IMR-90 (cell line): ENCODE data around the gene SMAP1.

Experiments
- BHLHE40 ChIP-seq: fragments of 150-350 bp; IDR thresholded peaks from 2 replicates; pipeline ENCODE4 v1.6.1; 2016; ENCODE audit warnings: mild to moderate bottlenecking, low read depth, low read length
- CEBPB ChIP-seq: IDR thresholded peaks from 2 replicates; pipeline ENCODE4 v1.6.1; 2012; ENCODE audit warnings: low read depth, low read length, improper control_type of control experiment
- CTCF ChIP-seq: conservative IDR thresholded peaks from 2 replicates; pipeline ENCODE4 v1.5.1; 2012; ENCODE audit warnings: mild to moderate bottlenecking, low read depth, low read length, improper control_type of control experiment
- ELK1 ChIP-seq: fragments of 150-350 bp; IDR thresholded peaks from 2 replicates; pipeline ENCODE4 v1.6.1; 2016; ENCODE audit warnings: low read depth, mild to moderate bottlenecking, low read length, moderate library complexity, borderline replicate concordance
- FOS ChIP-seq: fragments of 150-350 bp; IDR thresholded peaks from 2 replicates; pipeline ENCODE4 v1.6.1; 2016; ENCODE audit warnings: low read depth, low read length
- MXI1 ChIP-seq: IDR thresholded peaks from 2 replicates; pipeline ENCODE4 v1.6.1; 2012; ENCODE audit warnings: low read depth, mild to moderate bottlenecking, low read length, moderate library complexity, borderline replicate concordance
- POLR2A ChIP-seq: IDR thresholded peaks from 2 replicates; pipeline ENCODE4 v1.6.1; 2012; ENCODE audit warnings: mild to moderate bottlenecking, low read depth, low read length
- RAD21 ChIP-seq: IDR thresholded peaks from 2 replicates; pipeline ENCODE4 v1.6.1; 2012; ENCODE audit warnings: low read length, improper control_type of control experiment
- RCOR1 ChIP-seq: IDR thresholded peaks from 2 replicates; pipeline ENCODE4 v1.6.1; 2012; ENCODE audit warnings: mild to moderate bottlenecking, low read length, improper control_type of control experiment; ENCODE audit not compliant: insufficient replicate concordance
- RFX5 ChIP-seq: IDR thresholded peaks from 2 replicates; pipeline ENCODE4 v1.8.0; 2012; ENCODE audit warnings: low read depth, mild to moderate bottlenecking, low read length, moderate library complexity
- SMC3 ChIP-seq: fragments of 150-350 bp; IDR thresholded peaks from 2 replicates; pipeline ENCODE4 v1.6.1; 2016; ENCODE audit warnings: low read depth, mild to moderate bottlenecking, antibody characterized with exemption, low read length, moderate library complexity
- USF2 ChIP-seq: fragments of 150-350 bp; IDR thresholded peaks from 2 replicates; pipeline ENCODE4 v1.6.1; 2017; ENCODE audit warnings: mild to moderate bottlenecking, antibody characterized with exemption, low read length, low read depth

GRCh38 chr6:70734979-70735378 lies 67.3 kb downstream of the SMAP1 start:
- TF ChIP-seq CTCF = no peak
- no peak for TF ChIP-seq POLR2A
- TF ChIP-seq RFX5 = no peak
- no peak for TF ChIP-seq SMC3
- no peak for TF ChIP-seq USF2
- TF ChIP-seq CEBPB = no peak
- no peak for TF ChIP-seq MXI1
- TF ChIP-seq RCOR1 = no peak
- no peak for TF ChIP-seq RAD21
- no peak for TF ChIP-seq ELK1
- TF ChIP-seq BHLHE40 = no peak
- no peak for TF ChIP-seq FOS
